CD14-positive monocyte (primary cell): ENCODE data around the gene SCYGR3. TPM values are rescaled to one million over a fixed set of nuclear protein-coding genes. Genes with fewer than 3 reads are reported as not detected.

Experiments
- DNase-seq, 3 donors: peaks; one replicate each; pipeline ENCODE4 v3.0.0-alpha.2; 2011 to 2022
- H2AFZ ChIP-seq: 2 replicates; pipeline ENCODE4 v1.6.0; 2012; ENCODE audit warnings: mild to moderate bottlenecking, low read depth, low read length, inconsistent platforms; ENCODE audit not compliant: insufficient read depth, poor library complexity, severe bottlenecking
- H3K27ac ChIP-seq, 2 donors: 1 replicate in 1 of 2; 2 replicates in 1 of 2; pipeline ENCODE4 v1.5.1; 2012 to 2013; ENCODE audit warnings: low read length in 2 of 2, control low read depth in 1 of 2, inconsistent platforms in 1 of 2, low read depth in 1 of 2, mild to moderate bottlenecking in 1 of 2
- H3K27me3 ChIP-seq, 2 donors: one replicate each; pipeline versions ENCODE4 v1.6.0 to v1.6.1; 2011 to 2013; ENCODE audit warnings: low read length in 2 of 2; ENCODE audit not compliant: control insufficient read depth in 2 of 2, insufficient read depth in 2 of 2
- H3K36me3 ChIP-seq, 2 donors: replicated peaks in 1 of 2; 1 replicate in 1 of 2; 2 replicates in 1 of 2; pipeline versions ENCODE4 v1.5.1 to v1.6.1; 2012 to 2013; ENCODE audit warnings: low read length in 2 of 2, control low read depth in 1 of 2, inconsistent platforms in 1 of 2, mild to moderate bottlenecking in 1 of 2; ENCODE audit not compliant: insufficient read depth in 2 of 2, control insufficient read depth in 1 of 2
- H3K4me1 ChIP-seq, 2 donors: 1 replicate in 1 of 2; 2 replicates in 1 of 2; pipeline versions ENCODE4 v1.5.1 to v1.6.1; 2012 to 2013; ENCODE audit warnings: low read length in 2 of 2, control low read depth in 1 of 2, inconsistent platforms in 1 of 2, mild to moderate bottlenecking in 1 of 2, moderate library complexity in 1 of 2; ENCODE audit not compliant: insufficient read depth in 2 of 2, control insufficient read depth in 1 of 2
- H3K4me2 ChIP-seq: replicated peaks from 2 replicates; pipeline ENCODE3; 2012; ENCODE audit warnings: low read length, moderate library complexity, mild to moderate bottlenecking; ENCODE audit not compliant: poor library complexity, severe bottlenecking; ENCODE audit errors: extremely low read depth
- H3K4me3 ChIP-seq, 3 experiments: fragments of 200-600 bp in 1 of 3; sonication (generic) in 1 of 3; replicated peaks in 1 of 3; 1 replicate in 2 of 3; 2 replicates in 1 of 3; pipeline ENCODE4 v1.5.1; 2011 to 2013; ENCODE audit warnings: low read length in 3 of 3, mild to moderate bottlenecking in 3 of 3, control low read depth in 2 of 3, low read depth in 2 of 3, inconsistent platforms in 1 of 3, moderate library complexity in 1 of 3
- H3K79me2 ChIP-seq: 2 replicates; pipeline ENCODE4 v1.6.0; 2012; ENCODE audit warnings: mild to moderate bottlenecking, control low read depth, inconsistent platforms, low read length, moderate library complexity; ENCODE audit not compliant: insufficient read depth
- H3K9ac ChIP-seq: 2 replicates; pipeline ENCODE4 v1.6.0; 2017; ENCODE audit warnings: low read length, mild to moderate bottlenecking; ENCODE audit not compliant: insufficient read depth, poor library complexity, severe bottlenecking
- H3K9me3 ChIP-seq, 2 donors: replicated peaks in 1 of 2; 1 replicate in 1 of 2; 2 replicates in 1 of 2; pipeline versions ENCODE4 v1.5.1 to v1.6.1; 2012 to 2013; ENCODE audit warnings: low read length in 2 of 2, control low read depth in 1 of 2; ENCODE audit not compliant: control insufficient read depth in 1 of 2, insufficient read depth in 1 of 2
- H4K20me1 ChIP-seq: 2 replicates; pipeline ENCODE4 v1.6.0; 2012; ENCODE audit warnings: mild to moderate bottlenecking, low read length, control low read depth, moderate library complexity; ENCODE audit not compliant: insufficient read depth
- H3K27ac Mint-ChIP-seq, 7 donors: one replicate each; pipeline ENCODE4 v1.8.0; 2020; ENCODE audit warnings: mild to moderate bottlenecking in 7 of 7, mixed read lengths in 7 of 7, moderate library complexity in 6 of 7, inconsistent platforms in 2 of 7
- H3K27me3 Mint-ChIP-seq, 3 donors: one replicate each; pipeline ENCODE4 v1.8.0; 2021 to 2022; ENCODE audit warnings: low read depth in 3 of 3, mild to moderate bottlenecking in 3 of 3, mixed read lengths in 3 of 3, moderate library complexity in 3 of 3, inconsistent platforms in 1 of 3
- H3K36me3 Mint-ChIP-seq, 2 donors: one replicate each; pipeline ENCODE4 v1.8.0; 2020; ENCODE audit warnings: mixed read lengths in 2 of 2, inconsistent platforms in 1 of 2, mild to moderate bottlenecking in 1 of 2
- H3K4me1 Mint-ChIP-seq: one replicate; pipeline ENCODE4 v1.8.0; 2020; ENCODE audit warnings: mild to moderate bottlenecking, mixed read lengths
- H3K4me3 Mint-ChIP-seq, 2 donors: one replicate each; pipeline ENCODE4 v1.8.0; 2020; ENCODE audit warnings: mild to moderate bottlenecking in 2 of 2, mixed read lengths in 2 of 2, moderate library complexity in 1 of 2
- H3K9me3 Mint-ChIP-seq, 7 donors: one replicate each; pipeline ENCODE4 v1.8.0; 2020 to 2022; ENCODE audit warnings: mixed read lengths in 7 of 7, mild to moderate bottlenecking in 6 of 7, moderate library complexity in 6 of 7, inconsistent platforms in 2 of 7
- CTCF ChIP-seq: fragments of 200-600 bp; IDR thresholded peaks from one replicate; pipeline ENCODE4 v1.8.0; 2022; ENCODE audit warnings: antibody characterized with exemption, mild to moderate bottlenecking
- WGBS: methylation state at CpG from one replicate; pipeline ENCODE4 v1.1.5; 2013; ENCODE audit warnings: missing lambda C conversion rate; ENCODE audit not compliant: insufficient coverage; 5-methylcytosine and 5-hydroxymethylcytosine counted together
- intact Hi-C, 2 donors: fragments of 100-400 bp; cut with micrococcal nuclease; formaldehyde crosslinking; loops; one replicate each; pipeline versions ENCODE4 v1.15.0 to v1.15.1; 2023
- polyA plus RNA-seq, 3 donors: library from polyadenylated mRNA; depleted of rRNA in 1 of 3; unstranded in 2 of 3; stranded (reverse) in 1 of 3; fragments of 300-500 nt in 2 of 3; fragments of >200 nt in 1 of 3; fragmentation: Illumina TruSeq in 2 of 3; gene quantifications; 1 replicate in 2 of 3; 2 replicates in 1 of 3; pipeline ENCODE4 v1.2.3, GENCODE V29; 2012 to 2021

SCYGR3 gene
- polyA plus RNA-seq, 3 donors = not detected

GRCh38 chr2:227626580-227627151 lies 12.0 kb upstream of the SCYGR3 start:
- Histone ChIP-seq H2AFZ (no peak overlapping the region), H3K27ac (no peak overlapping the region), H3K79me2 (no peaks in the 10 kb centered on the region), H3K9me3 (no peaks in the 10 kb centered on the region), H3K36me3 (no peaks in the 10 kb centered on the region), H3K9ac (no peak overlapping the region), H3K4me1 (no peaks in the 10 kb centered on the region), H3K4me2 (no peak overlapping the region), H4K20me1 (no peaks in the 10 kb centered on the region), H3K4me3 (no peak overlapping the region), H3K27me3 (peaks cover 2 to 5% of the 10 kb centered on the region in 2 donors)
- no peak for TF ChIP-seq CTCF
- WGBS = 90% methylated on average over 2 of the region's 10 CpGs
- DNase-seq = no peak
- H3K4me1 Mint-ChIP-seq = no peaks in the 10 kb centered on the region
- no peak overlapping the region for H3K4me3 Mint-ChIP-seq
- peaks cover 0 to 17% (median 5%) of the 10 kb centered on the region in 3 donors for H3K27me3 Mint-ChIP-seq
- H3K27ac Mint-ChIP-seq = no peak overlapping the region
- no peaks in the 10 kb centered on the region for H3K36me3 Mint-ChIP-seq
- intact Hi-C loops = no loop called here
- H3K9me3 Mint-ChIP-seq = peaks cover 0 to 5% (median 4%) of the 10 kb centered on the region in 7 donors

- Histone ChIP-seq H3K4me3 (no peak overlapping the region), H3K4me1 (no peaks in the 10 kb centered on the region), H4K20me1 (no peaks in the 10 kb centered on the region), H3K36me3 (no peaks in the 10 kb centered on the region), H3K27me3 (peaks cover 0 to 2% of the 10 kb centered on the region in 2 donors), H3K9me3 (no peaks in the 10 kb centered on the region), H3K27ac (no peak overlapping the region), H3K9ac (no peak overlapping the region), H3K4me2 (no peak overlapping the region), H3K79me2 (no peaks in the 10 kb centered on the region), H2AFZ (no peak overlapping the region)
- no peak for DNase-seq
- Mint-ChIP-seq H3K4me1 (no peaks in the 10 kb centered on the region), H3K27me3 (peaks cover 0 to 10% (median 5%) of the 10 kb centered on the region in 3 donors), H3K4me3 (no peak overlapping the region), H3K36me3 (no peaks in the 10 kb centered on the region), H3K27ac (no peak overlapping the region), H3K9me3 (peaks cover 0 to 6% (median 4%) of the 10 kb centered on the region in 7 donors)
- no peak for TF ChIP-seq CTCF
- intact Hi-C loops = no loop called here
- WGBS = no CpG with 5 or more reads among the region's 2 CpGs
Measured at GRCh38 chr2:227625420-227625819, 10.8 kb upstream of the SCYGR3 start.
